GM21423 (cell line): ENCODE measurements around the gene ITGB1.
A peak's percentile ranks its signal among the peaks of the same experiment; 100 is the strongest.
"Not testable (repeated sequence)": the region's sequence is repeated elsewhere in the genome, so short reads cannot be mapped to it uniquely, and the experiment has no call there.

ENCODE experiments used
- ATAC-seq: cut with Tn5 transposase; IDR thresholded peaks from one replicate; pipeline ENCODE4 v1.9.1; 2021; ENCODE audit warnings: mild to moderate bottlenecking, moderate library complexity; ENCODE audit not compliant: unreplicated experiment

Gene ITGB1

DNA sequence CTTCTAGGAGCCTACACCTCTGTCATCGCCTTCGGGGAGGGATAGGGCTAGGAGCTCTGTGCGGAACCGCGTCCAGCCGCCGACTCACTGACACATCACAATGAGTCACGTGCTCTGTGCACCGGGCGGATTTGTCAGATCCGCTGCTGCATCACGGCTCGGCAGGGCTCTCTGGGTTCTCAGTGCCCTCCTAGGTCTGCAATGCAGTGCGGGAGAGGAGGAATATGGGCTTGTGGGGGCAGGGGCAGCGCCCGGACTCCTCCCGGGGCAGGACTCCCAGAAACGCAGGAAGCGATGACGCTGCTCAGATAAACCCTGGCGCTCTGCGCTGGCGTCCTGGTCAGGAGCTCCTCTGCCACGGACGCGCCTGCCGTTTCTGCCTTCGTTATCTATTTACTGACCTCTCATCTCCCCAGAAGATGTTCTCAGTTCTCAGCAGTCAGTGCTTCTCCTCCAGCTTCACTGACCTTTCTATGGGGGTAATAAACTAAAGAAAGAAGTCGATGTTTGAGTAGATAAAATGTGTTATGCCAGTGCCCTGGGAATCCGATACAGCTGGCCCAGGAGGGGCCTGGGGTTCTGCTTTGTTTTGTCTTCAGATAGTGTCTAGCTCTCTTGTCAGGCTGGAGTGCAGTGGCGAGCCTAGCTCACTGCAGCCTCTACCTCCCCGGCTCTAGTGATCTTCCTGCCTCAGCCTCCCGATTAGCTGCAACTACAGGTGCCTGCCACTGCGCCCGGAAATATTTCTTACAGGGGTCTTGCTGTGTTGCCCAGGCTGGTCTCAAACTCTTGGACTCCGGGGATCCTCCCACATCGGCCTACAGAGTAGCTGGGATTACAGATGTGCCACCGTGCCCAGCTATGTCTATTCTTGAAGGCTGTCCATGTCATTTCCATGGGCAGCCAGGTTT lies 22.8 kb upstream of the ITGB1 start:
- ATAC-seq: peak; percentile 95

GRCh38 chr10:32980242-32980557 lies 22.2 kb upstream of the ITGB1 start:
- no peak for ATAC-seq

- ATAC-seq: not testable (repeated sequence)
Observed at GRCh38 chr10:32979719-32980118, 21.7 kb upstream of the ITGB1 start.

DNA sequence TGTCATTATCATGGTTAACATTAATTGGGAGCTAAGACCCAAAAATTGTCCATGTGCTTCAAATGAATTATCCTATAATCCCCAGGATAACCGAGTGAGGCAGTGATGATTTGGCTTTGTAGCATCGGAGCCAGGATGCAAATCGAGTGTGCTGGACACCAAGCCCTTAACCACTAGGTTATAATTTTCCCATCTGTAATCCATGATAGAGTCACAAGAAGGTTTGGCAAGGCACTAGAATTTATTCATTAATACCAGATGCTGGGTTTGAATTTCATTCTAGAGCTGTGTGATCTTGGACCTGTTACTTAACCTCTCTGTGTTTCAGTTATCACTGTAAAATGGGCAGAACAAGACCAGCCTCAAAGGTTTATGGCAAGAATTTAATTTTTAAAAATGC lies 21.0 kb upstream of the ITGB1 start:
- ATAC-seq: no peak

- not testable (repeated sequence) for ATAC-seq
Observed at GRCh38 chr10:32977846-32978809, 20.1 kb upstream of the ITGB1 start.

DNA sequence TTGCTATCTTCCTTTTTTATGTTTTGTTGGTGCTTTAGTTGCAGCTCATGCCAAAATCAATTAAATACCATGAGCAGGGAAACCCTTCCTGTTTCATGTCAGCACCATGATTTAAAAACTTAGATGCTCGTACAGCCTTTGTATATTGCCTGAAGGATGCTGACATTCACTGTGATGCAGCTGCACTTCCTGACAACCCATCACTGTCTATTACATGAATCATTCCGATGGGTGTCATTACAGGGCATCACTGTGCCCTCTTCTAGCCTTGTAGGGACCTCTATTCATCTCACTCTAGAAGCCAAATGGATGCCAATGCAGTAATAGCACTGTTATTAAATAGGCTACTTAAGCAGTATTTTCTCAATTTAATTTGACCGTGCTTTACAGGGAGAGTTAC lies 18.3 kb upstream of the ITGB1 start:
- no peak for ATAC-seq

DNA sequence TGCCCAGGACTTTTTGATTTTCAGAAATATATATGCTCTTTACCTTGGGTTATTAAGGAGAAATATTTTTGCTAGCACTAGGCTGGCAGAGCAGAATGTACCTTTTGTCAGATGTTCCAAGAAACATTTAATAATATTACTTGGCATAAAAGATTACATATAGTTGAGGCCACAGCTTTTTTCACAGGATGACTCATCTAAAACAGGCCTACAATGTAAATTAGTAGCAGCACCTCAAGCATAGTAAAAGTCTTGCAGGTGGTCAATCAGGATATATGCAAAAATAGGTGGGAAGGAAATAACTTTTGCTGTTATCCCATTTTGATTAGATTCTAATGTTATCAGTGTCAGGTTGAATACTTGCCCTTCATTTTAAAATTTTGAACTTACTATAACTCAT lies 14.9 kb upstream of the ITGB1 start:
- peak; percentile 46 for ATAC-seq

DNA sequence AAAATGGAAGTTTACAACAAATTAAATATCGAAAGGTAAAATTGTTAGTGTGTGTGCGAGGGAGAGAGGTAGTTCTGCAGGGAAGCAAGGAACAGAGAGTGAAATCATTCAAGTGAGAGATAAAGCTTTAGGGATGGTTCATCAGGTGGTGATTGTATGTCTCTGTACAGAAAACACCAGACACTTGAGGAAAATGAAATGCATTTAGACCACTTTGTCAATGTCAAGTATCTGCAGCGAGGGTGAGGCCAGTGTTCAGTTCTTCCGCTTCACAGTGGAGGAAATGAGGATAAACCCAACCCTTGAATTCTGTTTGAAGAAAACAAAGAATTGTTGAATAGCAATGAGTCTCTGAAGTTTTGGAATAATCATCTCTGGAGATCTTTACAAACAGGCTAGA lies 14.4 kb upstream of the ITGB1 start:
- ATAC-seq: no peak

DNA sequence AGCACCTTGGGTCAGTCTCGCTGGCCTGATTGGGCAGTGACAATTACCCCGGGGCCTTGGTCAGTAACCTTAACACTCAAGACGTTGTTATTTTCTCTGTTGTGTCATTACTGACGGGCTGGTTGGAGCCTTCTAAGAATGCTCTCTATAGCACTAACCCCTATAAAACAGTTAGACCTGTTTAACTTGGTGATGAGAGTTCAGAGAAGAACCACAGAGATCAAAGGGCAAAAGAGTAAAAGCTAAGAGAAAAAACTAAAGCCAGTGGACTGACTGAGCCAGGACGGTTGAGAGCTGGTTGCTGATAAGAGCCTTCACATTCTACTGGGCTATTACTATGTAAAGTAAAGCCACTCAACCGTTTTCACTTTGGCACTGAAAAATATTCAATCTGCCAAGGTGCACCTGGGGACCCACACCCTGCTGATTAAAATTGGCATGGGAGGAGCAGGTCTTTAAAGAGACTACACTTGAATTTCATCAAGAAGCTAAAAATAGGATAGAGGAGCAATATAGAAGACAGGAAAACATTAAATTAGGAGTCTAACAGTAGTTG lies 13.6 kb upstream of the ITGB1 start:
- ATAC-seq: no peak

GRCh38 chr10:32970910-32971309 lies 12.9 kb upstream of the ITGB1 start:
- peak; percentile 63 for ATAC-seq

DNA sequence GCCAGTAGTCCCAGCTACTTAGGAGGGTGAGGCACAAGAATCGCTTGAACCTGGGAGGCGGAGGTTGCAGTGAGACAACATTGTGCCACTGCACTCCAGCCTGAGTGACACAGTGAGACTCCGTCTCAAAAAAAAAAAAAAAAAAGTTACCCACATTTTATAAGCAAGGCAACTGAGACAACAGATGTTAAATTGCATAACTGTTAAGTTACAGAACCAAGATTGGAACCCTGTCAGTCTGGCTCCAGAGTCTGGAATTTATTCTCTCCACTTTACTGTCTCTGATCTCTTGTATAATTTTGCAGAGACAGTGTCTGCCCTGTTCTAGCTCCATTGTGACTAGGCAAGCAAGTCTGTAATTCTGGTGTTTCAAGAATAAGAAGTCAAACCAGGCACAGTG lies 6.2 kb upstream of the ITGB1 start:
- no peak for ATAC-seq

DNA sequence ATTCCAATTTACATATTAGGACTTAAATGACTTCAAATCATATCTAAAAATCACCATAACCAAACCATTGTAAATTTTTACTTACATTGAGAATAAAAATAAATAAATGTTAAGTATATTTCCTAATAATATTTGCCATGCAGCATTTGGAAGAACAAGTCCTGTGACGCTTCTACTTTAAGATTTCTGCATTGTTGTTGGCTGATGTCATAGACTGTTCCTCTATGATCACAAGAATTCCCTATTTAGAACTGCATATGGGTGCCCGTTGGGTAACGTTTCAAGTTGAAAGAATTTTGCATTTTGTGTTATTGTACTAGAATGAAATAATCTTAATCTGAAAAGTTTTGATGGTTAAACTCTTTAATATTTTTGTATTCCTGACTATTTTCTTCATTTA lies 5.1 kb upstream of the ITGB1 start:
- ATAC-seq: no peak

DNA sequence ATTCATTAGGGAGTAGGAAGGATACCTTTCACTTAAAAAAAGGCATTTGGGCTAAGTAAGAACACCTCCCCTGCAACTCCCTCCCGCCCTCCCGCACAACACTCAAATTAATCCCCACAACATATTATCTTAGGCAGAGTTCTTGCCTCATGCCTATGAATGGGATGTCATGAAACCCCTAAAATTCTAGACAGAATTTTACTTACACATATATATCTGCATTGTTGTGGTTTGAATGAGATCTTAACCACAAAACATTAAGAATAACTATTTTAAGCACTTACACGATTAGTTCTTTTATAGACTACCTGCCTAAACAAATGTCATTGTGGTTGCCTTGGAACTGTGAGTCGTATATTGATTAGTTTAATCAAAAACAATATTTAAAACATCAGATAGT lies 4.5 kb upstream of the ITGB1 start:
- ATAC-seq: no peak

GRCh38 chr10:32961895-32962369 lies 3.9 kb upstream of the ITGB1 start:
- ATAC-seq: no peak

DNA sequence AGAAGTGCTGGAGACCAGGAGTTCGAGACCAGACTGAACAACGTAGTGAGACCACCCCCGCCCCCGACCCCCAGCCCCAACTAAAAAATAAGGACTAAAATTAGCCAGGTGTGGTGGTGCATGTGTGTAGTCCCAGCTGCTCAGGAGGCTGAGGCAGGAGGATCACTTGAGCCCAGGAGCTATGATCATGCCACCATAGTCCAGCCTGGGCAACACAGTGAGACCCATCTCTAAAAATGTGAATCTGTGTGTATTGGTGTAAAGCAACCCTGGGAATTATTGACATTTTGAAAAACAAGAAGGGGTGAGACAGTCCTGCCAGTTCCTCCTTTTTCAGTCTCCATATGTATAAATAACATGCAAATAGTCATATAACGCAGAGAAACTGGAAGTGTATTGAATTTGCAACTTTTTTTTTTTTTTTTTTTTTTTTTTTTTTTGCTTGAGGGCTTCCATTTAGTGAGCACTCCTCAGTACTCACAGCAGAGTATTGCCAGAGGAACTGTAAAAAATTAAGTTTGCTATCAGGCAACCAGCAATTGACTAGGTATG lies 3.4 kb upstream of the ITGB1 start:
- no peak for ATAC-seq

GRCh38 chr10:32960022-32960421 lies 2.0 kb upstream of the ITGB1 start:
- no peak for ATAC-seq

- ATAC-seq: peak; percentile 30
Observed at GRCh38 chr10:32959006-32959920, 1.2 kb upstream of the ITGB1 start.

GRCh38 chr10:32957341-32958084 lies 517 bp downstream of the ITGB1 start:
- ATAC-seq: peak; percentile 21
